ENCODE results near the gene ZNF436.

Gene ZNF436

GRCh38 chr1:23403038-23403336, 33.4 kb upstream of the ZNF436 start:
- TF ChIP-seq POLR2A (IDR thresholded peaks at IDR 0.05; ENCODE audit: low read depth, low read length): no peak
- TF ChIP-seq SPI1 (IDR thresholded peaks at IDR 0.05; ENCODE audit: low read depth, low read length): no peak
- TF ChIP-seq POU2F2 (IDR thresholded peaks at IDR 0.05; ENCODE audit: low read depth, low read length): no peak
- TF ChIP-seq PAX5 (IDR thresholded peaks at IDR 0.05; ENCODE audit: insufficient read depth, low read length, severe bottlenecking): no peak
- TF ChIP-seq TAF1 (IDR thresholded peaks at IDR 0.05; ENCODE audit: low read depth, low read length): no peak
- no peak for TF ChIP-seq POLR2AphosphoS5 (IDR thresholded peaks at IDR 0.05; ENCODE audit: low read depth, low read length)
- DNase-seq (ENCODE audit: insufficient read length, low spot score): no peak
- no peak for FAIRE-seq

DNA sequence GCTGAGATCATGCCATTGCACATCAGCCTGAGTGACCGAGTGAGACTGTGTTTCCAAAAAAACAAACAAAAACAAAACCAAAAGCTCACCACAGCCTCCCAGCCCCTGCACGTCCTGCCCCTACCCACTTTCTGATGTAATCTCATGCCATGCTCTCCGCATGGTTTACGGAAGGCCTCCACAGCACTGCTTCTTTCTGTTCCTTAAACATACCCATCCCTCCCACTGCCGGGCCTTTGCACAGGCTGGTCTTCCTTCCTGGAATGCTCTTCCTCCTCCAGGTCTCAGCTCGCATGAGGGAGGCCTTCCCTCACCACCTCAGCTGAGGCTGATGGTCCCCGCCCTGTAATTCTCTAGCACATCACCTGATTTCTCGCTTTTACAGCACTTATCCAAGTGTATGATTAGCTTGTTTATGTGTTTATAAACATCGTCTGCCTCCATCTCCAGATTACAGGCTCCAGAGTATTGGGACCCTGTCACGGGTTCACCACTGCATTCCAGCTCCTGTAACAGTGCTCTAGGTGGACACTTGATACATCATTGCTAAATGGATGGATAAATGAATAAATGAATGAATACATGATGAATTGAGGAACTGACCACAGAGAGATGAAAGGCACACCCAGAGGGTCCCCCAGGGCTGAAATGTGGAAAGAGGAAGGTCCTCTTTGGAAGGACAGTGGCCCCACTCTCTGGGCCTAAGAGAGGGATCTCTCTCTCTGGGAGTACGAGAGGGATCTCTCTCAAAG, 32.8 kb upstream of the ZNF436 start:
- no peak for FAIRE-seq

DNA sequence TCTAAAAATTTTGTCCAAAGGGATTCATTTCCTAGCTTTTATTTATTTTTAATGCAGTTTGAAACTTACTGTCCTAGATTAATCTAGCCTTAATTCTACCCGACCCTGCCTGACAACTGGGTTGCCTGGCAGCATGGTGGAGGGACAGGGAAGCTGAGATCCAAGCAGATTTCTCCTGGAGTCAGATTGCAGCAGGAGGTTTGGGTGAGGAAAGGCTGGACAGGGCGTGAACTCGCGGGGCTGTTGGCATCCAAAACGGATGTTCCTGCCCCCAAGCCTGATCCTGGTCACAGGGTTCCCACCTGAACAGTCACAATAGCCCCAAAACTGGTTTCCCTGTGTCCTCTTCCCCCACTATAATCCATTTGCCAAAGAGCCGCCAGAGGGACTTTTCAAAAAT, 31.7 kb upstream of the ZNF436 start:
- no peak for TF ChIP-seq SPI1 (IDR thresholded peaks at IDR 0.05; ENCODE audit: low read depth, low read length)
- no peak for TF ChIP-seq POLR2A (IDR thresholded peaks at IDR 0.05; ENCODE audit: low read depth, low read length)
- no peak for TF ChIP-seq POLR2AphosphoS5 (IDR thresholded peaks at IDR 0.05; ENCODE audit: low read depth, low read length)
- no peak for TF ChIP-seq PAX5 (IDR thresholded peaks at IDR 0.05; ENCODE audit: insufficient read depth, low read length, severe bottlenecking)
- TF ChIP-seq POU2F2 (IDR thresholded peaks at IDR 0.05; ENCODE audit: low read depth, low read length): no peak
- TF ChIP-seq TAF1 (IDR thresholded peaks at IDR 0.05; ENCODE audit: low read depth, low read length): no peak
- no peak for FAIRE-seq
- DNase-seq (ENCODE audit: insufficient read length, low spot score): no peak

More for the DNA sequence above, 32.8 kb upstream of the ZNF436 start:
- no peak for DNase-seq (ENCODE audit: insufficient read length, low spot score)
- no peak for TF ChIP-seq PAX5 (IDR thresholded peaks at IDR 0.05; ENCODE audit: insufficient read depth, low read length, severe bottlenecking)
- no peak for TF ChIP-seq POLR2A (IDR thresholded peaks at IDR 0.05; ENCODE audit: low read depth, low read length)
- TF ChIP-seq TAF1 (IDR thresholded peaks at IDR 0.05; ENCODE audit: low read depth, low read length): no peak
- TF ChIP-seq POLR2AphosphoS5 (IDR thresholded peaks at IDR 0.05; ENCODE audit: low read depth, low read length): no peak
- no peak for TF ChIP-seq SPI1 (IDR thresholded peaks at IDR 0.05; ENCODE audit: low read depth, low read length)

DNA sequence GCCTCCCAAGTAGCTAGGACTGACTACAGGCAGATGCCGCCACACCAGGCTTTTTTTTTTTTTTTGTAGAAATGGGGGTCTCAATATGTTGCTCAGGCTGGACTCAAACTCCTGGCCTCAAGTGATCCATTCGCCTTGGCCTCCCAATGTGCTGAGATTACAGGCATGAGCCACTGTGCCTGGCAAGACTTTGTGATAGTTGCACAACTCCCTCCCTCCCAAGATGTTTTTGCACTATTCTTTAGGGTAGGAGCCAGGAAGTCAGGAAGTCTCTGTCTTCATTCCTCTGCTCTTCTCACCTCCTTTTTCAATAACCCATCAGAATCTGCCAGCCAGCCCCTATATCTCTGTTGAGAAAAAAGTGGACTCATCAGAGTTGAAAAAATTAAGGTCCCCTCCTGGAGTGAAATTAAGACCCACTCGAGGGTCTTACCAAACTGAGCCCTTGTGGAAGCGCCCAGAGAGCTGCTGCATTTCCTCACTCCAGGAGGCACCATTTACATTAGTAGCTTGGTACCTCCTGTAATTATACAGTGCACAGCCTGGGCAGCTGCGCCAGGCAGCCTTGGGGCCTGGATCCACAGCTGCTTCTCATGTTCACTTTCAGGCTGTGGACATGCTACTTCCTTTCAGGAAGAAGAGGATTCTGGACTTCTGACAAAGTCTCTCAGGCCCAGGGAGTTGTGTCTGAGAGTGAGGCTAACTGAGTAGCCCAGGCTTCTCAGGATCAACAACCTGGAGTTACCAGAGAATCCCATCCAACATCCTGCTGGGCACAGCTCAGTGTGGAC, 30.9 kb upstream of the ZNF436 start:
- no peak for TF ChIP-seq POLR2AphosphoS5 (IDR thresholded peaks at IDR 0.05; ENCODE audit: low read depth, low read length)
- no peak for TF ChIP-seq PAX5 (IDR thresholded peaks at IDR 0.05; ENCODE audit: insufficient read depth, low read length, severe bottlenecking)
- TF ChIP-seq TAF1 (IDR thresholded peaks at IDR 0.05; ENCODE audit: low read depth, low read length): no peak
- TF ChIP-seq SPI1 (IDR thresholded peaks at IDR 0.05; ENCODE audit: low read depth, low read length): no peak
- TF ChIP-seq POLR2A (IDR thresholded peaks at IDR 0.05; ENCODE audit: low read depth, low read length): no peak
- TF ChIP-seq POU2F2 (IDR thresholded peaks at IDR 0.05; ENCODE audit: low read depth, low read length): no peak
- DNase-seq (ENCODE audit: insufficient read length, low spot score): no peak
- FAIRE-seq: no peak

- DNase-seq (ENCODE audit: insufficient read length, low spot score) (no peak), FAIRE-seq (no peak)
- TF ChIP-seq SPI1 (IDR thresholded peaks at IDR 0.05; ENCODE audit: low read depth, low read length) (no peak), POU2F2 (IDR thresholded peaks at IDR 0.05; ENCODE audit: low read depth, low read length) (no peak), POLR2A (IDR thresholded peaks at IDR 0.05; ENCODE audit: low read depth, low read length) (no peak), POLR2AphosphoS5 (IDR thresholded peaks at IDR 0.05; ENCODE audit: low read depth, low read length) (no peak), TAF1 (IDR thresholded peaks at IDR 0.05; ENCODE audit: low read depth, low read length) (no peak), PAX5 (IDR thresholded peaks at IDR 0.05; ENCODE audit: insufficient read depth, low read length, severe bottlenecking) (no peak)
Observed at GRCh38 chr1:23399229-23399628, 29.6 kb upstream of the ZNF436 start.

DNA sequence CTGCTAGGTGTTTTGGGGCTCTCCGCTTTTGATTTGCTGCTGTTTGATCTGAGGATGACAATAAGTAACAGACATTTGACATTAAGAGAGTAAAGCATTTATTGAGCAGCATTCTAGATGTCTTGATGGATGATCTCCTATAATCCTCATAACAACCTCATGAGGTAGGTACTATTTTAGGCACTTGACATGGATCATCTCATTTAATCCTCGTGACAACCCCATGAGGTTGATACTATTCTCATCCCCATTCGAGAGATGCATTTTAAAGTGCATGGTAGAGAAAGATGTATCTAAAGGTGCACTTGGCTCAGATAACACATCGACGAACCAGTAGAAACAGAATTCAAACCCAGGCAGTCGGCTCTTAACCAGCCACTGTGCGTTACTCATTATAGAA, 28.3 kb upstream of the ZNF436 start:
- TF ChIP-seq PAX5 (IDR thresholded peaks at IDR 0.05; ENCODE audit: insufficient read depth, low read length, severe bottlenecking): no peak
- DNase-seq (ENCODE audit: insufficient read length, low spot score) (no peak), FAIRE-seq (no peak)

GRCh38 chr1:23396380-23396779, 26.7 kb upstream of the ZNF436 start:
- DNase-seq (ENCODE audit: insufficient read length, low spot score): no peak
- FAIRE-seq: no peak
- TF ChIP-seq POU2F2 (IDR thresholded peaks at IDR 0.05; ENCODE audit: low read depth, low read length): no peak
- no peak for TF ChIP-seq PAX5 (IDR thresholded peaks at IDR 0.05; ENCODE audit: insufficient read depth, low read length, severe bottlenecking)
- TF ChIP-seq TAF1 (IDR thresholded peaks at IDR 0.05; ENCODE audit: low read depth, low read length): no peak
- no peak for TF ChIP-seq SPI1 (IDR thresholded peaks at IDR 0.05; ENCODE audit: low read depth, low read length)
- TF ChIP-seq POLR2A (IDR thresholded peaks at IDR 0.05; ENCODE audit: low read depth, low read length): no peak
- no peak for TF ChIP-seq POLR2AphosphoS5 (IDR thresholded peaks at IDR 0.05; ENCODE audit: low read depth, low read length)

DNA sequence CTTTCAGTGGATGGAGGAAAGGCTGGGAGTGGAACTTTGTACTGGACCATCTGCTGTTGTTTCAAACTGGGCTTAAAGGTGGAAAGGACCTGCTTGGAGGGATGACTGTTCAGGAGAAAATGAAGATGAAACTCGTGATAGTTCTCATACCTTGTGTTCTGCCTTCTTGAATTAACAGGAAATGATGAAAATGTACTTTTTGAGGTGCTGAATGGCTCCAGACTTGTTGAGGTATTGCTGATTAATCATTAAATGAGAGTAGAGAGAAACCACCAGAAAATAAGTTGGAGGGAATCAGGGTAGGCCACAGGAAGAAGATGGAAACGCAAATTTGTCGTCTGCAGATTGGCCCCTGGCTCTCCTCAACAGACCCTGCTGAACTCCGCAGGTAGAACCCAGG, 26.2 kb upstream of the ZNF436 start:
- no peak for FAIRE-seq
- no peak for DNase-seq (ENCODE audit: insufficient read length, low spot score)
- TF ChIP-seq SPI1 (IDR thresholded peaks at IDR 0.05; ENCODE audit: low read depth, low read length) (no peak), TAF1 (IDR thresholded peaks at IDR 0.05; ENCODE audit: low read depth, low read length) (no peak), POLR2AphosphoS5 (IDR thresholded peaks at IDR 0.05; ENCODE audit: low read depth, low read length) (no peak), PAX5 (IDR thresholded peaks at IDR 0.05; ENCODE audit: insufficient read depth, low read length, severe bottlenecking) (no peak), POLR2A (IDR thresholded peaks at IDR 0.05; ENCODE audit: low read depth, low read length) (no peak), POU2F2 (IDR thresholded peaks at IDR 0.05; ENCODE audit: low read depth, low read length) (no peak)

DNA sequence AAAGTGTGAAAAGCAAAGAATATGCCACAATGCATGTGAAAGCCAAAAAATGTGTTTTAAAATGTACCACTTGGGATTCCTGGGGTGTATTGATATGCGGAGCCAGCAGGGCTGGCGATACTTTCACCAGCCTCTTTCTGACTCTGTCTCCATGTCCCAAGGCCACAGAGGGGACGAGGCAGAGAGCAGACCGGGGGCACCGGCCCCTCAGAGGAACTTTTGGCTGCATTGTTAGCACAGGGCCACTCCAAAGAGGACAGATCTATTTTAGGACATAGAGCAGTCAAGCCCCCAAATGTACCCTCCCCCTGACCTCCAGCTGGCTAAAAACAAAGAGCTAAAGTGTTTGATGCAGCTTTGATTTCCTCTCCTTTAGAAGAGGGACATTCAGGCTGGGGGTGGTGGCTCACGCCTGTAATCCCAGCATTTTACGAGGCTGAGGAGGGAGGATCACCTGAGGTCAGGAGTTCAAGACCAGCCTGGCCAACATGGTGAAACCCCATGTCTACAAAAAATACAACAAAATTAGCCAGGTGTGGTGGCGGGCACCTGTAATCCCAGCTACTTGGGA, 25.6 kb upstream of the ZNF436 start:
- TF ChIP-seq POLR2A (IDR thresholded peaks at IDR 0.05; ENCODE audit: low read depth, low read length) (no peak), POU2F2 (IDR thresholded peaks at IDR 0.05; ENCODE audit: low read depth, low read length) (no peak), TAF1 (IDR thresholded peaks at IDR 0.05; ENCODE audit: low read depth, low read length) (no peak), PAX5 (IDR thresholded peaks at IDR 0.05; ENCODE audit: insufficient read depth, low read length, severe bottlenecking) (no peak), POLR2AphosphoS5 (IDR thresholded peaks at IDR 0.05; ENCODE audit: low read depth, low read length) (no peak), SPI1 (IDR thresholded peaks at IDR 0.05; ENCODE audit: low read depth, low read length) (no peak)
- no peak for FAIRE-seq
- no peak for DNase-seq (ENCODE audit: insufficient read length, low spot score)

Measured in GM12891 (cell line).